Measurements from ENCODE around the gene DOCK1.

The DOCK1 gene

DNA sequence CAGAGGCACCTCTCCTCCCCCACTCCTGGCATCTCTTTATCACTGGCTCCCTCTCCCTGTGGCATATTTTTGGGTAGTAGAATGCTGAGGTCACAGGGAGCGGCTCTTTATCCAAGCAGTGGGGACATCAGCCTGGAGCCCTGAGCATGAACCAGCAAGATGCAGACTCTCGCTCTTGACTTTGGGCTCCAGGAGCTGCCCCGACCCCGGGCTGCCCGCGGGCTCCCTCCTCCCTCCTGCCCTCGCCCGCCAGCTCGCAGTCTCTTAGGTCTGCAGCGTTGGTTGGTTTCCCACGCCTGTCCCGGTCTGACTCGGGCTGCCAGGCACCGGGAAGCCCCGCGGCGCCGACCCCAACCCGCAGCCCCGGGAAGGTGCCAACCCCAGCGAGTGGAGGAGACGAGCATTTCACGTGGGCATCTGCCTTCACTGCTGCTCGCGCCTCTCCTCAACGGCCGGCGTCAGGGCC lies 289.8 kb downstream of the DOCK1 start:
- Histone ChIP-seq H3K27ac (no peak overlapping the region), H3K9me3 (no peaks in the 10 kb centered on the region), H3K4me3 (ENCODE audit: low read depth in 1 of 2, low read length in 1 of 2) (no peak overlapping the region), H3K27me3 (peaks cover 96% of the 10 kb centered on the region), H3K4me1 (ENCODE audit: control insufficient read depth in 1 of 2, insufficient read depth in 1 of 2, low read depth in 1 of 2, low read length in 1 of 2) (no peaks in the 10 kb centered on the region), H3K36me3 (no peaks in the 10 kb centered on the region)
- TF ChIP-seq, protein P1, sequence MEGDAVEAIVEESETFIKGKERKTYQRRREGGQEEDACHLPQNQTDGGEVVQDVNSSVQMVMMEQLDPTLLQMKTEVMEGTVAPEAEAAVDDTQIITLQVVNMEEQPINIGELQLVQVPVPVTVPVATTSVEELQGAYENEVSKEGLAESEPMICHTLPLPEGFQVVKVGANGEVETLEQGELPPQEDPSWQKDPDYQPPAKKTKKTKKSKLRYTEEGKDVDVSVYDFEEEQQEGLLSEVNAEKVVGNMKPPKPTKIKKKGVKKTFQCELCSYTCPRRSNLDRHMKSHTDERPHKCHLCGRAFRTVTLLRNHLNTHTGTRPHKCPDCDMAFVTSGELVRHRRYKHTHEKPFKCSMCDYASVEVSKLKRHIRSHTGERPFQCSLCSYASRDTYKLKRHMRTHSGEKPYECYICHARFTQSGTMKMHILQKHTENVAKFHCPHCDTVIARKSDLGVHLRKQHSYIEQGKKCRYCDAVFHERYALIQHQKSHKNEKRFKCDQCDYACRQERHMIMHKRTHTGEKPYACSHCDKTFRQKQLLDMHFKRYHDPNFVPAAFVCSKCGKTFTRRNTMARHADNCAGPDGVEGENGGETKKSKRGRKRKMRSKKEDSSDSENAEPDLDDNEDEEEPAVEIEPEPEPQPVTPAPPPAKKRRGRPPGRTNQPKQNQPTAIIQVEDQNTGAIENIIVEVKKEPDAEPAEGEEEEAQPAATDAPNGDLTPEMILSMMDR (IDR thresholded peaks at IDR 0.05): no peak

DNA sequence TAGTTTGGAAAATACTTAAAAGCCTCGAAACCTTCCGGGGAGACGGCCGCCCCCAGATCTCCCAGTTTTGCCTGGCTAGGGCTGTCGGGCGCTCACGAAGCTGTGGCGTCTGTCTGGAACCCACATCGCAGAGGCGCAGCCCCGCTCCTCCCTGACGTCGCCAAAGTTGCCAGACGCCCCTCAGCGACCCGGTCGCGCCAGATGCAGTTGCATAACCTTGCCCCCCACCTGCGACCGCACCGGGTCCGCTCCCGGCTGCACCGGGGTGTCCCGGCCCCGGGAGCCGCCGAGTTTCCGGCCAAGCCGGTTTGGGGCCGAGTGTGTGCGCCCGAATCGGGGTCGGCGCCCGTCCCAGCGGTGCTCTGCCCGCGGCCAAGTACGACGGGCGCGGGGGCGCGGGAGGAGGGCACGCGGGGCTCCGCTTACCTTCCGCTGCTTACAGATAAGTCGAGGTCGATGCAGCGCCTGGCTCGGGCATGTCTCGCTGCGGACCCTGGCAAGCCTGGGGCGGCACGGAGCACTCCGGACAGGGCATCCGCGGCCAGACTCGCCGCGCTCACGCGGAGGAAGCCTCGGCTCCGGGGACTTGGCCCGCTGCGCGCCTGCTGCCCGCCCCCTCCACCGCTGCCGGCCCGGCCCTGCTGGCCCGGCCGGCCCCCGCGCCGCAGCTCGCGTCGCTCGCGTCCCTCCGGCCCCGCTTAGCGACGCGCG lies 290.5 kb downstream of the DOCK1 start:
- Histone ChIP-seq H3K36me3 (no peaks in the 10 kb centered on the region), H3K27ac (no peak overlapping the region), H3K4me3 (ENCODE audit: low read depth in 1 of 2, low read length in 1 of 2) (no peak overlapping the region), H3K9me3 (no peaks in the 10 kb centered on the region), H3K27me3 (peaks cover 95% of the 10 kb centered on the region), H3K4me1 (ENCODE audit: control insufficient read depth in 1 of 2, insufficient read depth in 1 of 2, low read depth in 1 of 2, low read length in 1 of 2) (no peaks in the 10 kb centered on the region)
- TF ChIP-seq, protein P1 (IDR thresholded peaks at IDR 0.05): no peak

DNA sequence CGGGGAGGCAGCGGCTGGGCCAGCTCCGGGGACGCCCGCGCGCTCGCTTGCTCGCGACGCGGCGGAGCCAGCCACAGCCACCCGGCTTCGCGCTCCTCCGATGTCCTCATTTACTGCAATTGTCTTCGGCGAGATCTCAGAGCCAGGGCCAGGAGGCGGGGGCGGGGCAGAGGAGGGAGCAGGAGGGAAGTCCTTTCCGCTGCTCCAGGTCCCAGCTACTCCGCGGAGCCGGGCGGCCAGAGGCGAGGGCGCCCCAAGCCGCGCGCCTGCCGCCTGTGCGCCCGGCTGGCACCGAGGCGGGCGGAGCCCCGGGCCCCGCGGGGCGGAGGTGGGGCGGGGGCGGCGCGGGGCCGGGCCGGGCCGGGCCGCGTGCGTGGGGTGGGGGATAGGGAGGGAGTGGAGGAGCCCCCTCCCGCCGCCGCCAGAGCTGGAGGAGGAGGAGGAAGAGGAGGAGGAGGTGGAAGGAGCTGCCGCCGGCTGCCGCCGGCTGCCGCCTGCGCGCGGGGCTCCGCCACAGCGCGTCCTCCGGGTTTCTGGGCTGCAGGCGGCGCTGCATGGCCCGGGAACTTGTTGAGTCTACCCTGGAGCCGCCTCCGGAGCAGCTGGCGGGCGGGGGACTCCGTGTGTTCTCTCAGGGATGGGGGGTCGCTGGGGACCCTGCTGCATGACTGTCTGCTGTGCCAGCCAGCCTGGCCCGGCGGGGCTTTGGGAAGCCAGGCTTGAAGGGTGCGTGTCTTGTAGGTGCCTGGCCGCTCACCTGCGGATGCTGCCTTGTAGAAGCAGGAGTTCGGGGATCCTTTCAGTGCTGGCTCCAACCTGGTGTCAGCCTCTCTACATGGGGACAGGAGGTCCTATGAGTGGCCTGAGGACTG lies 291.3 kb downstream of the DOCK1 start, which contains the start of gene INSYN2A:
TSS of gene INSYN2A (minus strand) at position 310 of the 872 bp plus-strand sequence. CDS start 20,196 bp downstream, outside the sequence.
- Histone ChIP-seq H3K27ac (no peak within 1 kb of the TSS), H3K27me3 (peaks cover 87% of the 10 kb centered on the region), H3K9me3 (no peaks in the 10 kb centered on the region), H3K36me3 (no peaks in the 10 kb centered on the region), H3K4me1 (ENCODE audit: control insufficient read depth in 1 of 2, insufficient read depth in 1 of 2, low read depth in 1 of 2, low read length in 1 of 2) (no peaks in the 10 kb centered on the region), H3K4me3 (ENCODE audit: low read depth in 1 of 2, low read length in 1 of 2) (no peak within 1 kb of the TSS)
- TF ChIP-seq, protein P1 (IDR thresholded peaks at IDR 0.05): no peak

DNA sequence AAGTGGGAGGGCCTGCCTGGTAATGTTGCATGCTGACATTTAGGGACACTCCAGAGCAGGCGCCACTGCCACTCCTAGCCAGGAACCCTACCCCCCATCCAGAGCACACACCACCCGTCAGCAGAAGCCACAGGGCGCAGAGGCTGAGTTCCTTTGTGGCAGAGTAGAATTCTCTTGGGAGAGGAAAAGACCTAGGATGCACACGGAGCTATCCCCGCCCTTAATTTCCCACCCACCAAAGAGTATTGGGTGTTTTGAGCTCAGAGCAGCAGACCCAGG lies 291.9 kb downstream of the DOCK1 start:
- H3K4me1 ChIP-seq (ENCODE audit: control insufficient read depth in 1 of 2, insufficient read depth in 1 of 2, low read depth in 1 of 2, low read length in 1 of 2): no peaks in the 10 kb centered on the region
- peaks cover 81% of the 10 kb centered on the region for H3K27me3 ChIP-seq
- H3K27ac ChIP-seq: no peak overlapping the region
- H3K9me3 ChIP-seq: no peaks in the 10 kb centered on the region
- TF ChIP-seq, protein P1 (IDR thresholded peaks at IDR 0.05): no peak
- no peaks in the 10 kb centered on the region for H3K36me3 ChIP-seq
- no peak overlapping the region for H3K4me3 ChIP-seq (ENCODE audit: low read depth in 1 of 2, low read length in 1 of 2)

DNA sequence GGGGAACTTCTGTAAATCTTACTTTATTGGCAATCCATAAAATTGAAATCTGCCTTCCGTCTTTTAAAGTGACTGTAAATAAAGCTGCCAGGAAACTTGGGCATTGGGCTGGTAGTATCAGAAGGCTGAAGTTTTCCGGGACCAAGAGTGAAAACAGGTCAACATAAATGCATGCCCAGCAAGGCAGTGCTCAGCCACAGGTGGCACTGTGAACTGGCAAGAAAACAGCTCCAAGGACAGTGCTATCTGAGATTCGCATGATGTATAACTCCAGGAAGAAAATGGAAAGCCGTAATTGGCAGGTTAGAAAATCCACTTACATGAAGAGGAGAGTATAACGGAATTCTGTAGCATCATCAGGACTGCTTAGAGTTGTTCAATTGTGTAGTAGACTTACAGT lies 293.1 kb downstream of the DOCK1 start:
- Histone ChIP-seq H3K36me3 (no peaks in the 10 kb centered on the region), H3K9me3 (no peaks in the 10 kb centered on the region), H3K4me1 (ENCODE audit: control insufficient read depth in 1 of 2, insufficient read depth in 1 of 2, low read depth in 1 of 2, low read length in 1 of 2) (no peaks in the 10 kb centered on the region), H3K27ac (no peak overlapping the region), H3K27me3 (peaks cover 69% of the 10 kb centered on the region), H3K4me3 (ENCODE audit: low read depth in 1 of 2, low read length in 1 of 2) (no peak overlapping the region)
- TF ChIP-seq, protein P1 (IDR thresholded peaks at IDR 0.05): no peak
